Ramos (cell line): ENCODE results near the gene FDXR.

Experiments used
- in situ Hi-C: fragments of 300-500 bp; cut with MboI; formaldehyde crosslinking; loops from one replicate; pipeline ENCODE4 v1.14.3; 2022; ENCODE audit warnings: low sequenced_read_pairs; ENCODE audit not compliant: unreplicated experiment

FDXR gene

DNA sequence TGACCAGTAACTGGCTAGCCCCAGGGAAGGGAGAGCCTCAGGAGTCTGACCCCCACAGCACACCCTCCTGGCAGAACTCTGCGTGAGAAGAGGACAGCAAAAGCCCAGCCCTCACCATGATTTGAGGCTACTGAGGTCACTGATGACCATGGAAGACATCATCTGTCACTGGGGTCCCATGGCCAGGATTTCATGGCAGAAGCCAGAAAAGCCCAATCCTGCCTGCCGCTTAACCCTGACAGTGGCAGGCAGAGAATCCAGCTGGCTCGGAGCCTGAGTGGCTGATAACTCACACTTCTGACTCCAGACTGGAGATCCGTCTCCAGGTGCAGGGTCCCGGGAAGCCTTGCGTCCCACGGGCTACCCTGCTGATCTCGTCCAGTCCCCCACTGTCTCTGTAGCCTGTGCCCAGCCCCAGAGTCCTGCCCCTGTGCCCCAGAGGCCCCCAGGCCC, 30.6 kb downstream of the FDXR start:
- in situ Hi-C loops, result no loop called here

DNA sequence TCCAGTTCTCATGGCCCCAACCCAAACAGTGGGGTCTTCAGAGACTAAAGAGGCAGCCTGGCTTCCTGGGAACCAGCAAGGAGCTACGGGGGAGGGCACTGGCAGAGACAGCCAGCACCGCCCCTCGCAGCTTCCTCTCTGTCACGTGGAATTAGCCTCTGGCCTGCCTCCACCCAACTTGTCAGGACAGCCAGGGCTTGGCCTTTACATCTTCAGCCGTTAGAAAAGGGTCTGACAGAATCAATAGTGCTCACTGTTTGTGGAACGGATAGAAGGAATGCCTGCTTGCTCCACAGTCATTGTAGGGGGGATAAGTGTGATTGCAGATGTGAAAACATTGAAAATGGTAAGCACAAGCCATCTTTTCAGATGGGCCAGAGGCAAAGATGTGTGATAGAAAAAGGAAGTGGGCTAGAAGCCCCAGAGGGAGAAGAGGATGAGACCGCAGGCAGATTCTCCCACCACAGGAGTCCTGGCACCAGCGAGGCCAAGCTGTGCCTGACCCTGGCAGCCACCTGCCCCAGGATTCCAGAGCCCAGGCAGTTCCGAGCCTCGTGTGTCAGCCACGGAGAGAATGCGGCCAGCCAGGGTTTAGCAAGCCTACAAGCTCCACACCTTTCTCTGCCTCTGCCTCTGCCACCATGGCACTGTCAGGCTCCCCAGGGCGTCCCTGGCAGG, 31.7 kb downstream of the FDXR start:
- in situ Hi-C loops, result no loop called here

DNA sequence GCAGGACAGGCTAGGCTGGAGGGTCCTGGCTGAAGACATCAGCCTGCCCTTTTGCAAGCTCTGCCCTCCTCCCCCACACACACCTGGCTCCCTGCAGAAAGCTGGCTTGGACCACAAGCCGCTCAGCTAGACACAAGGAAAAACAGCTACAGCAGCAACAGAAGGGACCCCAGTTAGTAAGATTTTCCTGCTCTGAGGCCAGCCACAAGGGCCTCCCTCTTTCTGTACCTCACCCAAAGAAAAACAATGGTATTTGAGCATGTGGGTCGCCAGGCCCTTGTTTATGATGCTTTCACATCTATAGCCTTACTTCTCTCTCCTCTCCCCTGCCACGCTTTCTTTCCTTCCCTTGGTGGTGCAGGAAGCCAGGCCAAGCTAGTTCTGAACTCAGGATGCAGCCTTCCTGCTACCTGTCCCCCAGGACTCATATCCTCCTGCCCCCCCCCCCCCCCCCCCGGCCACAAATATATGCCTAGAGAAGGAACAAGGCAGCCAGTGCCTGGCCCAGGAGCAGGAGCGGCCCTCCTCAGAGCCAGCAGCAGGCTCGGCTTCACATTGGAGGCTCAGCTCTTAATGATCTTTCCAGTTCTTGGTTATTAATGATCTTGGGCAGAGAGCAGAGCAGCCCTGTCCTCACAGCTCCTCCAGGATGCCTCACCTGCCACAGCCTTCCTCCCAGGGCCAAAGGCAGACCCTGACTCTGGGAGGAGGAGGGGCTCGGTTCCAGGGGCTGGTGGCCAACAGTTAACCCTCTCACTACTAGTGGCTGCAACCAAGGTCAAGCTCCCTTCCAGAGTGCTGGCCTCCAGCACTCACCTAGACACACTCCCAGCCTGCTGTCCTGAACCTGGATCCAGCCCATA, 32.6 kb downstream of the FDXR start:
- in situ Hi-C loops, result no loop called here

DNA sequence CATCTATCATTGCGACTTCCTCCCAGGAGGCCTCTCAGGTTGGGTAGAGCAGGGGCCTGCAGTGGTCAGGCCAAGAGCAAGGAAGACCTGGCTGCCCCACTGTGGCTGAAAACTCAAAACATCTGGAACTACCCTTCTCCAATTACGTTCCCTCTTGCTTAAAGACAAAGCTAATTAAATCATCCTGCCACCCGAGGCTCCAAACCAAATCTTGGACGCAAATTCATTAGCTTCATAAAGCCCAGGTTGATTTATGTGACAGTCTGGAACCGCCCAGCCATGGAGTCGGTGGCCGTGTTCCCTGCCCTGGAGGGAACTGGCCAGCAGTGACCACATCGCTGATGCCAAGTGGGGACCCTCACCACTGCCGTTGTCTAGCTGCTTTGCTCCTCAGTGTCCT, 34.5 kb downstream of the FDXR start:
- in situ Hi-C loops, result no loop called here

DNA sequence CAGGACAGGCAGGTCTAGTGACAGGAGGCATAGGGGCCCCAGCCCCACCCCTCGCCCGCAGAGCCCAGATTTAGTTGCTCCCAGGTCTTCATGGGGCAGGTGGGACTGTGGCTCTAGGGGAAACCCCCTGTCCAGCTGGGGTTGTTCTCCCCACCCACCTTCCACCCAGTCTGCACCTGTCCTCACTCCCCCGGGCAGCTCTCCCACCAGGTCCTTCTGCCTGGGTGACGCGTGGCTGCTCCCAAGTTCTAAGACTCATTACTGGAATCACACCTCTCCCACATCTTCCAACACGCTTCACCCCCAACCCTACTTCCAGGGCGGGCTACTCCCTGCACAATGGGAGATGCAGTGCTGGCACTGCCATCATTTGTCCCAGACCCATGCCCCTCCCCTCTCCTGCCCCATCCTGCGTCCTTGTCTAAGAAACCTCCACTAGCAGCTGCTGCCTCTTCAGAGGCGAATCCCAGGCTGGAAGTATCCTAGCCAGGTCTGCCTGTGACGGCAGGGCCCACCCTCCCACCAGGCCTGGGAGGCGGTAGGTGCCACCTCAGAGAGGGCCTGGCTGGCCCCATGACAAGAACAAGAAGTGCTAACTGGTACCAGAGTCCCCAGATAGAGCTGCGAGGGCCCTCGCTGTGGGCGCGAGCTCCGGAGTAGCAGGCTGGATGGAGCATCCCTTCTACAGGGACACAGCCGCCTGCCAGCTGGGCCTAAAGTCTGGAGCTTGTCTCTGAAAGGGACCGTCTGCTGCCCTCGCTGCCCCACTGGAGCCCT, 35.9 kb downstream of the FDXR start:
- in situ Hi-C loops, result no loop called here

DNA sequence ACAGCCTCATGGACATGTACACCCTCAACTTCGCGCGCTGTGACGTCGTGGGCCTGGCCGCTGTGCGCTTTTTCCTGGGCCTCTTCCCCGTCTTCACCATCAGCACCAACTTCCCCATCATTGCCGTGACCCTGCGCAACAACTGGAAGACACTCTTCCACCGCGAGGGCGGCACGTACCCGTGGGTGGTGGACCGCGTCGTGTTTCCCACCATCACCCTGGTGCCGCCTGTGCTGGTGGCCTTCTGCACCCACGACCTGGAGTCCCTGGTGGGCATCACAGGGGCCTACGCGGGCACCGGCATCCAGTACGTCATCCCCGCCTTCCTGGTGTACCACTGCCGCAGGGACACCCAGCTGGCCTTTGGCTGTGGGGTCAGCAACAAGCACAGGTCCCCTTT, 36.6 kb downstream of the FDXR start:
- in situ Hi-C loops, result no loop called here

DNA sequence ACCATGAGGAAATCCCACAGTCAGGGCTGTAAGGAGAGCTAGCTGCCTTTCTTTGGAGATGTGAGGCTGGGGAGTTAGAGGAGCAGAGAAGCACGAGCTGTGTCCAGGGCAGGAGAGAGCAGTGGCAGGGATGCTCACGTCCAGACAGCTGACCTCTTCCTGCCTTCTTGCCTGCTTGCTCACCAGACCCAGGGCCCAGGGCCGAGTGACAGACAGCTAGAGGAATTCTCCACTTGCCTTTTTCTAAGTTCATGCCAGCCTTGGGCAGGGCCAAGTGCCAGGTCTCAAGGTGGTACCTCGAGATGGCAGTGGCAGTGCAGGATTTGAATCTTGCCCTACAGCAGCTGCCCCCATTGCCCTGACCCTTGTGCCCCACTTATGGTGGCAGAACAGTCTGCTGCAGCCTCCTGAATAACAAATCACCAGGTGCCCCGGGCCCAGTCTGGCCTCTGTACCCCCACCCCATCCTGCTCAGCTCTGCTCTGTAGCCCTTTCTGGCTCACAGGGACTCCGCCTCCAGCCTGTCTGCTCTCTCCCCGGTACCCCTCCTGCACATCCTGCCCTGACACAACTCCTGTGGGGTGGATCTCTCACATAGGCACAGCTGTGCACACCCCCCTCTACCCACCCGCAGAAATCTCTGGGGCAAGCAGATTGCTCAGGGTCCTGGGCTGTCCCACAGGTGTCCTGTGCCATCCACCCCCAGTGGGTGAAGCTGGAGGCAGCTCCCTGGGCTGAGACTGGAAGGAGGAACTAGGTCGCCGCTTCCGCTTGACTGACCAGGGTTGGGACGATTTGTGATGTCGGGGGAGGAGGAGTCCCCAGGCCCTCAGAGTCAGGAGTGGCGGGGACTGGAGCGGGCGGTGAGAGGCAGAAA, 39.1 kb downstream of the FDXR start:
- in situ Hi-C loops, result no loop called here

DNA sequence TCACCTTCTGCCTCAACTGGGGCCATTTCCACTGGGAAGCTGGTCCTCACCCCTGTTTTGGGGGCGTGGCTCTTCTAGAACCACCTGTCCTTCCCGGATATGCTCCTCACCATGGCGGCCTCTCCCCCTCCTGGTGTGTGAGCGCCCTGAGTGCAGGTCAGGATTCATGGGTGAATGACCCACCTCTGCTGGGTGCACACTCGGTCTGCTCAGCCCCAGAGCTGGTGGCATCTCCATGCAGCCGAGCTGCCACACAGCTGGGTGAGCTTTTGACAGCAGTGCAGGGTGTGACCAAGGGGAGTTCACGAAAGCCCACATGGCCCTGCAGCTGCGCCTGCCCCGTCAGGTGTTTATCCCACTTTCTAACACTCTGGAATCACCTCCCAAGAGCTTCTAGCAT, 40.4 kb downstream of the FDXR start:
- in situ Hi-C loops, result no loop called here

DNA sequence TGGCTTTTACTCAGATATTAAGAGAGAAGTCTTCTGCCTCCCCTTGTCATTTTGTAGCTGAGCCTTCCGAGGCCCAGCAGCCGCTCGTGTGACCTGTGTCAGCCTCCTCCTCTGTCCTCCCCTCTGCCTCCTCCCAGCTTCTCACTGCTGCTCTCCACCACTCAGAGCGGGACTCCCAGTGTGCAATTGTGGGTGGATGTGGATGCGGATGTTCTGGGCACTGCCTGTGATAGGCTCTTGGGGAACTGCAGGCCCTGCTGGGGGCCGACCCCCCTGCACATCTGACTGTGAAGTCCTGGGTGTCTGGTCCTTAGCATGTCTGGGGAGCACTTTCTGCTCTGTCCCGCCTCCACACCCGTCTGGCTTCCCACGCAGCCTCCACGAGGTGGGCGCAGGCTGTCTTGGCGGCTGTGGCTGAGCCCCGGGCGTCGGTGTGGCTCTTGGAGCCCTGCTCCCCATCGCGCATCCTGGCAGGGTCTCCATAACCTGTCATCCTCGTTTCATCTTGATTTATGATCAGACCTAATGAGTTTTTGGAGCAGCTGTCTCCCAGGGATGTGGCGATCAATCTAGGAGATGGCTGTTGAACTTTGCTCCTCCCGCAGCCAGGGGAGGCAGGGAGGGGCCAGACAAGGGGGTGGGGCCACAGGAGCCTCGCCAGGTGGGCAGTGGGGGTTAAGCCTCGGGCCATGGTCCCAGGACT, 41.2 kb downstream of the FDXR start:
- in situ Hi-C loops, result no loop called here

DNA sequence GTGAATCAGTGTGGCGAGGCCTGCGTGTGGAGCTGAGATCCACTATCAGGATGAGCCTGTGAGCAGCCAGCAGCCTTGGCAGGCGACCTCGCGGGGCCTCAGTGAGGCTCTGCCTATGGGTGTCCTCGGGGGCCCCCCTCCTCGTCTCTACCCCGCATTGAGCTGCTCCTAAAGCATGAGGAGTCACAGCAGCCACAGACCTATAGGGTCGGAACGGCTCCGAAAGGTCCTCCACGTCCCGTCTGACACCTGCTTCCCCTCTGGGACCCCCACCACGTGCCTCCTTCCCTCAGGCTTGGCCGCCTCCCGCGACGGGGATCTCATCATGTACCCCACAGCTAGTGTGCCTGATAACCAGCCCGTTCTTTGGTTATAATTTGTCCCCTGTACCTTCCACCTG, 41.9 kb downstream of the FDXR start:
- in situ Hi-C loops, result no loop called here

DNA sequence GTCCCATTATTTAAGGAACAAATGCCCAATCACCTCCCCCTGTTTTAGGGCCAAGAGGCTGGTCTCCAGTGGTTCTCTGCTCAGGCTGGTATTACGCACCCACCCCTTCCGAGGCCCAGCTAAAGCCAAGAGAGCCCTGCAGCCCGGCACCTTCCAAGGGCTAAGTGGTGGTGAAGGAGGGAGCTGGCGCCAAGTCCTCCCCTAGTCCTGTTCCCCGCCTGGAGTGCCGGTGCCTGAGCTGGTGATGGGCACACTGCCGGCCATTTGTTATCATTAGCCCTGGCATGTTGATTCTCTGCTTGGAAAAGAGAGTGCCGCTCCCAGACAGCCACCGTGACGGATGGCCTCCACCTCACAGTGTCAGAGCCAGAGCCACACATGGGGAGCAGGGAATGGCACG, 45.0 kb downstream of the FDXR start:
- in situ Hi-C loops, result no loop called here

DNA sequence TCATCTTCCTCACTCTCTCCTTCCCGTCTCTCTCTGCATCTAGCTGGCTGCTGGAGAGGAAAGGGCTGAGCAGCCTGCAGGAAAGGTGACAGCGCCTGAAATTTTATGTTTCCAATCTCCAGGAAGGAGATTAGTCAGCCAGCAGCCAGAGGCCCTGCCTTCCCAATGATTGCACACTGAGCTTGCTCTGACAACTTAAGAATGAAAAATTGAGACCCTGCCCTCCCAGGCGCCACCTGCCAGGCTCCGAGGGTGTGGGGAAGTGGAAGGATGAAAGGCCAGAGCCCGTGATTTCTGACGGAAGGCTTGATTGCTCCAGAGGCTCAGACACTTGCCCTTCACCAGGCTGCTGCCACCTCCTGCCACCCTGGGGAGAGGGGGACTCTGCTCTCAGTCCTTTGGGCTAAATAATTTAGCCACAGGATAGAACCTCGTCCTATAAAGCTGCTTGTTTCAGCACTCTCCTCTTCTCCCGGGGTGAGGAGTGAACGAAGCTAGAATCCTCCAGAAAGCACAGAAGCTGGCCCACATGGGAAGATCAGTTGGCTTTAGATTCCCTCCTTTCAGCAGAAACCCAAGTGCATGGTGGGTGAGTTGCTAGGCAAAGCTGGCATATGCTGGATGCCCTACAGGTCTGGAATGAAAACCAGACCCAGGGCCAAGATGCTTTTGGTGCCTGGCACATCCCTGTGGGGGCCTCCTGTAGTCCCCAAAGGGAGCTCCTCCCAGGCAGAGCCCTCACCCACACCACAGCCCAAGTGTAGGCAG, 46.7 kb downstream of the FDXR start:
- in situ Hi-C loops, result no loop called here

DNA sequence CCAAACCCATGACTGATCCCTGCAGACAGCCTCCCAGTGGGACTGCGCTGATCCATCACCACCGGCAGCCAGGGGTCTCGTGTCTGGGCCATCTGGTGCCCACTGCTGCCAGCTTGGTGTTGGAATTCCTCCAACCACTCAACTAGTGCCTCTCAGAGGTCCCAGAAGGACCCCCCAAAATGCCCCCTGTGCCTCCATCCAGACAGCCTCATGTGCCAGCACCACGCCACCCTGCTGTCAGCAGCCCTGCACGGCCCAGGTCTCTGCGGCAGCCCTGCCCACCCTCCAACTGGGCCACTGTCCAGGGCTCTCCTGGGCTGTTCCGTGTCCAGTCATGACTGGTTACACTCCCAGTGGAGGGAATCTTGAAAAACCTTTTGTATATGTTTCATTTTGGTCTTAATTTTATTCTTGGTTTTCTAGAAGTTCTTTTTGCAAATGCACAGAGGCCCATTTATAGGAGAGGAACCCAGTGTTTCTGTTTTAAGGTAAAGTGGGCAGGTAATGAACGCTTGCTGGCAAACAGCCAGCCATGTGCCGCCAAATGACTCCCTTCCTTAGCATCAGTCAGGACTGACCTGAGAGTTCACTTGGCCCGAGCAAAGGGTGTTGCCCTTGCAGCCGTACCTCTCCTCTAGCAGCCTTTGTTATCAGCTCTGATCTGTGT, 47.7 kb downstream of the FDXR start:
- in situ Hi-C loops, result no loop called here

DNA sequence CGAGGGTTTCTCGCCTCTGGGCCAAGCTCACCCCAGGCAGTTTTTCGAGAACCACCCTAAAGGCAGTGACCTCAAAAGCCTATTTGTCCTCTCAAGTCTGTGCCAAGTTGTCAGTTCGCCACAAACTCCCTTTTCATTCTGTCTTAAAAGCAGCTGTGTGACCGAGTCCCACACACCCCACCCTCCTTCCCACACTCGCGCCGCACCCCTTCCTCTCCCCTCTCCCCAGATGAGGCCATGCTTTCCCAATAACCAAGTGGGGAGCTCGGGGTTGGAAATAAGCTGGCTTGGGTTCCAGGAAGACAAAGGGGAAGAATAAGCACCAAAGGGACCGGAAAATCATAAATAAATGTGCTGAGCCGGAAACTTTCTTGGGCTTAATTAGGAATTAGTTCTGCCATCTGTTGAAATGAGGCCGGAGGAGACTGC, 49.8 kb downstream of the FDXR start:
- in situ Hi-C loops, result no loop called here

DNA sequence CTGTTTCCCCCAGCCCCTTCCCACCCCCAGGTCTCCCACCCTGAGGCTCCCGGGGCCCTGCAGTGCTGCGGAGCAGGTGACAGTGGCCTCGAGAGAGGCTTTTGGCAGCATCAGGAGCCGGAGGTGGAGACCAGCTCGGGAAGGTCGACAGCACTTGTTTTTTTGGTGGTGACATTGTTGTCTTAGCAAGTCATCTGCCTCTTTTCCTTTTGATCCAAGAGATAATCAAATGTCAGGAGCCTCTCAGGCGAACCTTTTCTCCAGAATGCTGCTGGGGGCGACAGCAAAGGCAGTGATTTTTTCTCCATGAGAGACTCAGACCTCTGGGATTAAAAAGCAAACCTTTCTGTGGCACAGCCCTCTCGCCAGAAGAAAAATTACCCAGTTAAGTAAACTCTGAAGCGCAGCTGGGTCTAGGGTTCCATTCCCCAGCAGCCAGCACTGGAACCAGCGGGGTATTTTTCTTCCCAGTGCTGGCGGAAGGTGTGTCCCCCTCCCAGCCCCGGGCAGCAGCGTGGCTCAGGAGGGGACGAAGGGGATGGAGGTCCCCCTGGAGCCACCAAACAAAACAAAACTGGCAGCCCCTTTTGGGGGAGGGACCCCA, 50.4 kb downstream of the FDXR start:
- in situ Hi-C loops, result no loop called here

DNA sequence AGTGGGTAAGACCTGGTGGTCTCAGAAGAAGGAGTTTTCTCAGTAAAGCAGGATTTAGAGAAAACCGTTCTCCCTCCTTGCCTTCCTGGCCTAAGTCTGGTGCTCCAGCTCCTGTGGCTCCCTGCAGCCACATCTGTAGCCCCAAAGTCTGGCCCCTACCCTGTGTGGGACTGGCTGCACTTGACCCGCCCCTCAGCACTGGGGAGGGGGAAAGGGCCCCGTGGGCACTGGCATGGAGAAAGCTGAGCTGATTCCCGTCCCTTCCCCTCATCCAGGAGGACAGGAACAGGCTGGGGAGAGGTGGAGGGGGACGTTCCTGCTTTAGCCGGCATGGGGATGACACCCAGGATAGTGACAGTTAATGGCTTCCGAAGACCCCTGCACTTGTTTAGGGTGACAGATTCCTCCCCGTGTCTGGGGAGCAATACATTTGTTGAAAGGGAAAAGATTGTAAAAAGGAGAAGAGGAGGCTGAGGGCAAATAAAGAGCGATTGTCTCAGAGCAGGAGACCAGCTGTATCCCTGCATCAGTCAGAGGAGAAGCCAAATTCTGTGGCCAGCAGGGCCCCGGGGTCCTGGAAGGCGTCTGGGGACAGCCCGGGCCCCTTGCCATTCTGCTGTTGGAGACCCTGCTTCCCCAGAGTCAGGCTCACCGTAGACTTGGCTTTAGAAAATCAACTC, 51.0 kb downstream of the FDXR start:
- in situ Hi-C loops, result no loop called here

DNA sequence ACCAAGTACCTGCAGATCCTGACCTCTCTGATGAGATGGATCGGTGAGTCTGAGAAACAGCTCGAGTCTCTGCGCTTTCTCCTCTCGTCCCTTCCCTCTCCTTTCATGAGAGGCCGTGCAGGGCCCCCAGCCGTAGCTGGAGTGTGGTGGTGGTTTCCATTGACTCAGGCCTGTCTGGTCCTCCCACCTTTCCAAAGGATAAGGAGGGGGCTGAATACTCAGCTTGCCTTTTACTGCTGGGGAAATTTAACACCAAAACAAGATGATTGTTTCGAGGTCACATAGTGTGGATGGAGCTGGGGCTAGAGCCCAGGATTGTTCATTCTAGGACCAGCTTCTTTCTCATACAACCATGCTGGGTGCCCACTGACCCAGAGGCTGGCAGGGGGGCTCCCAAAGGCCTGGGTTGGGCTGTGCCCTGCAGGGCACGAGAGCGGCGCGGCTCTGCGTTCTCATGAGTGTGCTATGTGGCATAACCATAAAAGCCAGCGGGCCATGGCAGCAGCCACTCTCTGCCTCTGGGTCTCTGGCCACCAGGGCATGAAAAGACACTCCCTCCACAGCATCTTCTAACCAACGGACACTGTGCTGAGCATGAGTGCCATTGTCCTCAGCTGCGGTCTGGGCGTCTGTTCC, 52.9 kb downstream of the FDXR start:
- in situ Hi-C loops, result no loop called here
